Activated naive CD4-positive, alpha-beta T cell treated with anti-CD3 and anti-CD28 coated beads, Interleukin-2, amount 50 U/mL, for 72 hours (primary cell): ENCODE data around the gene ZAR1L. TPM values are rescaled to one million over a fixed set of nuclear protein-coding genes. Genes with fewer than 3 reads are reported as not detected.

Source experiments
- total RNA-seq, 2 donors: library from RNA; stranded (reverse); gene quantifications; one replicate each; pipeline ENCODE4 v1.2.3, GENCODE V29; 2022

The ZAR1L gene
- total RNA-seq, 2 donors from 2014 or later, result not detected

Other genes with a start within 250 kb of the ZAR1L start
- gene BRCA2, start 145 bp upstream of the ZAR1L start, total RNA-seq, result 10 to 100 TPM; 30.8 to 36.1 TPM
- gene N4BP2L1, start 112.8 kb upstream of the ZAR1L start, total RNA-seq, result 10 to 100 TPM; 23.4 to 44.9 TPM
- gene N4BP2L2, start 223.4 kb upstream of the ZAR1L start, total RNA-seq, result 100 to 1,000 TPM in 1 of 2 donors, 10 to 100 TPM in 1; 82.1 to 107 TPM